GM18517 (cell line): ENCODE results near the gene LRRC56.
"Not testable (repeated sequence)": the region's sequence is repeated elsewhere in the genome, so short reads cannot be mapped to it uniquely, and the experiment has no call there.

Experiments
- ATAC-seq: cut with Tn5 transposase; IDR thresholded peaks from one replicate; pipeline ENCODE4 v1.9.1; 2021; ENCODE audit warnings: mild to moderate bottlenecking, moderate library complexity; ENCODE audit not compliant: unreplicated experiment

Gene LRRC56

DNA sequence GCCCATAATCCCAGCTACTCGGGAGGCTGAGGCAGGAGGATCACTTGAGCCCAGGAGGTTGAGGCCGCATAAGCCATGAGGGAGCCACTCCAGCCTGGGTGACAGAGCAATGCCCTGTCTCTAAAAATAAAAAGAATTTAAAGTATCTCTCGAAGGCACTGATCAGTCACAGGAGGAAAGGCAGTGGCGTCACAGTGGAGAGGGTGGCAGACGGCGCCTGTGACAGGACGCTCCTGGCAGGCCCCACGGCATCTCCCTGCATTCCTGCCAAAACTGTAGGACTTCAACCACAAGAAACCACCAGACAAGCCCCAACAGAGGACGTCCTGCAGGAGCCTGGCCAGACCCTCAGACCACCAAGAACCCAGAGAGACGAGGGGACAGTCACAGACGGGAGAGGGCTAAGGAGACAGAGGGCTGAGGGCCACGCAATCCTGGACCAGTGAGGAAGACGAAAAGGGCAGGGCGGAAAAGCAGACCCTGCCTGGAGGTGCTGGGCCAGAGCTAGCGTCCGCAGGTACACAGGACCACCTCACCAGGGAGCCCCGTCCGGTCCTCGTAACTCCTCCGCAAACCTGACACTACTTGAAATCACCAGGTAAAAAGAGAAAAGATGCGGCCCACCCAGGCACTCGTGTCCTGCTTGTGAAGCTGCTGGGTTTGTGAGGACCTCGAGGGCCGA lies 36.2 kb upstream of the LRRC56 start:
- no peak for ATAC-seq

DNA sequence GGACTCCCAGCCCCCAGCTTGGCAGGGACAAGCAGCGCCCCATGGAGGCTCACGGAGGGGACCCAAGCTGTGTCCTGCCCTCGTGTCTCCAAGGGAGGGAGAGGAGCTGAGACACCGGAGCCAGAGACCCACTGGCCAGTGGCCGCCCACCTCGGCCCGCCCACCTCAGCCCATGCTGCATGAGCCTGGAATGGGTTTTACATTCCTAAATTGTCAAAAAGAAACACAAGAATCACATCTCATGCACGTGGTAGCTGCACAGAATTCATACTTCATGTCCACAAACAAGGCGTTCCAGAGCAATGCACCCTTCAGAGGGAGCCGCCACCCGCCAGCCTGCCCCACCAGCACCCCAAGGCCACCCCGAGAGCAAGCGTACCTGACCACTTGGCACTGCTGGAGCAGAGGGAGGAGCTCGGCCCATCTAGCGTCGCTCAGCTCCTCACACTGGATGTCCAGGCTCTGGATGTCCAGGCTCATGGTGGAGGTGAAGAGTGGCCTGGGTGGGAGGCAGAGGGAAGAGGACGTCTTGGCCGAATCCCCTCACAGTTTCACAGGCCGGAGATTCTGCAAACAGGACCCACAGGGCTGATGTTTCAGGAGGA lies 35.5 kb upstream of the LRRC56 start:
- no peak for ATAC-seq

DNA sequence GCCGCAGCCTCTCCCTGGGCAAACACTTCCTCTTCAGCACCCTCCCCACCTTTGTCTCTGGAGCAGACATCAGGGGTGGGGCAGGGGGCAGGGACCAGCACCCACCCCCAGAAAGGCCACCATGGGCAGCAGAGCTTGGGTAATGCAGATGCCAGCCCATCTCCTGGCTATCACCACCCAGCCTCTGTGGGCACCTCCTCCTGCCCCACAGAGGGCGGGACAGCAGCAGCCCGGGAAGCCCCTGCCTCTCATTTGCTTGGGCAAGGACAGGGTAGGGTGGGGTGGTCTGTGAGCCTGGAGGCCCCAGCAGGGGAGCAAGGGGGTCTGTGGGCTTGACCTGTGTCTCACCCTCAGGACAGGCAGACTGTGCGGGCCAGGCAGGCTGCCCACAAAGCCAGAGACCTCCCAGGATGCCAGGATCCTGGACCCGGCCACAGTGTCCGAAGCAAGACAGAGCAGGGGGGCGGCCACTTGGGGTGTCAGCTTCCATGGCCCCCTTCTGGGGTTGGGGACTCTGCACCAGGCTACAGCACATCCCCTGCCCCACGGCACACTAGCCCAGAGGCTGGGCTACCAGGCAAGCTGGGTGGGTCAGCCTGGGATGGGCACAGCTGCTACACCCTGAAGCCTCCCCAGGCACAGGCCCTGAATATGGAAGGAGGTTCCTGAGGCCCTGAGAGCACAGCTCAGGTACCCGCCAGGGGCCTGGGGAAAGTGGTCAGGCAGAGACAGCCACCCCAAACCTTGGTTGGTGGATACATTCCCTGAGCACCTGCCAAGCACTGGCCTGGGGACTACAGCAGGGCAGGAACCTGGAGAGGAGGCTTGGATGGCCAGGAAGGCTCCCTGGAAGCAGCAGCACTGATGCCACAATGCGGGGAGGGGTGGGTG lies 34.8 kb upstream of the LRRC56 start:
- ATAC-seq, result no peak

DNA sequence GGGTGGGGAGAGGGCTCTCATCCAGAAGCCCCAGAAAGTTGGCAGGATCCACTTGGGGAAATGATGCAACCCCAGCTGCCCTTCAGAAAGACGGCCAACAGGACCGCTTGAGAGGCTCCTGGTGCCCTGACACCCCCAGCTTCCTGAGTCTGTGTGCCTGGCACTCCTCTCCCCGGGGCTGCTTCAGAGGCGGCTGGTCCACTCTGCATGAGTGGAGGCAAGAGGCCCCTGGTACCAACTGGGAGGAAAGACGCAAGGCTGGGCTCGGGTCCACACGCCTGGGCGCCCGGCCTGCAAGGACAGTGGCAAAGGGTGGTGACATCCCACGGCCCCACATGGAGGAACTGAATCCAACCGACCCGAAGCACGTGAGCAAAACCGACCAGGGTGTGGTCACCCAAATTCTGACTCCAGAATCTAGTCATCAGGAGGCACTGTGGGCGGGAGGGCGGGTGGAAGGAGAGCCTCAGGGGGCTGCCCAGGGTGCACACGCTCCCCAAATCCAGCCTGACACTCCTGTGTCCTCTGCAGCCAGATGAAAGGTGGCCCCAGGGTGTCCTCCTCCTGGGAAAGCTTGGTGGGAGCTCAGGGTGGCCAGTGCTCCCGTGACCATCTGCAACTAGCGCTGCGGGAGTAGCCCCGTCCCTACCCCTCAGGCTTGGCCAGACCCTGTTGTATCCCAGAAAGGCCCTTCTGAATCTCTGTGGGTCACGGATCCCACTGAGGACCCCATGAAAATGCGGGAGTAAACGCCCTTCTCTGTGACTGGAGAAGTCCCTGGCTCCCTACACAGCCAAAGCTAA lies 33.9 kb upstream of the LRRC56 start:
- no peak for ATAC-seq

DNA sequence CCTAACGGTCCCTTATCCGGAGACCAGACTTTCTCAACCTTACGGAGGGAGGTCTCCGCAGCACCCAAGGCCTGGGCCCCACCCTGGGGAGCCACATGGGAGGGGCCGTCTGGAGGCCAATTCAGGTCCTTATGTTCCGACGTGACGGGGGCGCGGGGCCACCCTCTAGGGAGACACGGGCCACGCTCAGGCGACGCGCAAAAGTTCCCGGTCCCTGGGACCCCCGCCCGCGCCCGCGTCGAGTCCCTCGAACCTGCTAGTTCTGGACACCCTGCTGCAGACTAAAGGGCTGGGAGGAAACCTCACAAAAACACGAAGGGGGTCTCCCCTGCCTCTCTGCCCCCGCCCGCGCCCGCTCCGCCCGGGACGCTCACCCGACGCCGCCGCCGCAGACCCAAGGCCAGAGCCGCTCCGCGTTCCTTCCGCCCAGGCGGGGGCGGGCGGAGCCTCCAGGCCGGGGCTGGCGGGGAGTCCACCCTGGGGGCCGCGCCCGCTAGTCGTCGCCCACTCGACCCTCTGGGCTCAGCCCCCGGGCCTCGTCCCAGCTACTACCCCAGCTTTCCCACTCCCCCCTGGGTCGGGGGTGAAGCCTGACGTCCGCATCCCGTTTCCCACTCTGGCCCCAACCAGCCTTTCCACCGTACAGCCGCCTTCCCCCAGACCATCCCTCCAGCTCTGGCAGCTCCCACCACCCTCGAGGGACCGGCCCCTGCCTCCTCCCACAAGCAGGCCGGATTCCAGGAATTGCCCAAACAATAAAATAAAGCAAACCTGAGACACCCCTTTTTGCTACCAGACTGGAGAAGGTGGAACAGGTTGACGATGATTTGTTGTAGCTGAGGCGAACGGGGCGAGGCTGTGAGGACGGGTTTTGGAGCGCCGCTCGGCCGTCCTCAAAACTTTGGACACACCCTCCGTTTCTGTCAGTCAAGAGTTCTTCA lies 33.0 kb upstream of the LRRC56 start:
- no peak for ATAC-seq

DNA sequence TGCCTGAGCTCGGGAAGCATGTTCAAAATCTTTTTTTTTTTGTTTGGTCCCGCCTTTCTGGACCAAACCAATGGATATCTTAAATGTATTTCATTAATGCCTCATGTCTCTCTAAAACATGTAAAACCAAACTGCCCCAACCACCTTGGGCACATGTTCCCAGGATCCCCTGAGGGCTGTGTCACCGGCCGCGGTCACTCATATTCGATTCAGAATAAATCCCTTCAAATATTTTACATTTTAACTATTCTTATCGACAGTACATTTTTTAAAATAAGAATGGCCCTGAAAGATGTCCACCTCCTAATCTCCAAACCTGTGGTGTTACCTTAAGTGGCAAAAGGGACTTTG lies 32.4 kb upstream of the LRRC56 start:
- ATAC-seq, result no peak

DNA sequence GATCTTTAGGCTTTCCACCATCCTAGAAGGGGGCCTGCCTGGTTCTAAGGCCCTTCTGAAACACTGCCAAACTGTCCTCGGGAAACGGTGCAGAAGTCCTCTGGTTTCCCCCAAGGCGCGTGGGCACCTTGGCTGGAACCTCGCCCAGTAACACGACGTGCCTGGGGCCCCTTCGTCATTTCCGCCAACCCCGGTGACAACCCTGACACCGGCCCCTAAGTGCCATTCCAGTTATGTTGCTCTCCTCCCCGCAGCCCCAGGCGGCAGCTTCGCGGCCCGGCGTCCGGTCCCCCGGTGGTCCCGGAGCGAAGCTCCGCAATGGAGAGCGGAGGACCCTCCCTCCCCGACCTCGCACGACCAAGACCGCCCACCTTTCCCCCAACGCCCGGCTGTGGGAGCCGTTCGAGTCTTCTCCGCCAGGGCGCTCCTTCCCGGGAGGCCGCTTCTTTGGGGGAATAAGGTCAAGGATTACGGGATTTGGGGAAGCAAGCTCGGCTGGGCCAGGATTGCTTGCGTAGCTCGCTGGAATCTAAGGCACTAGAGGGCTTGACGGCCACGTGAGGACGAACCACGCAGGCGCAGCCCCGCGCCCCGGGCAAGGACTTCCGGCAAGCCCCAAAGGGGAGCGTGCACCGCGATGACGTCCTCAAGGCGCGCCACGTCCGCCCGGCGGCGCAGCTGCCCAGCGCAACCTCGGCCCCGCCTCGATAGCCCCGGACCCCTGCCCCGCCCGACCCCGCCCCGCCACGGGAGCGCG lies 30.9 kb upstream of the LRRC56 start:
- peak; percentile 71 for ATAC-seq

DNA sequence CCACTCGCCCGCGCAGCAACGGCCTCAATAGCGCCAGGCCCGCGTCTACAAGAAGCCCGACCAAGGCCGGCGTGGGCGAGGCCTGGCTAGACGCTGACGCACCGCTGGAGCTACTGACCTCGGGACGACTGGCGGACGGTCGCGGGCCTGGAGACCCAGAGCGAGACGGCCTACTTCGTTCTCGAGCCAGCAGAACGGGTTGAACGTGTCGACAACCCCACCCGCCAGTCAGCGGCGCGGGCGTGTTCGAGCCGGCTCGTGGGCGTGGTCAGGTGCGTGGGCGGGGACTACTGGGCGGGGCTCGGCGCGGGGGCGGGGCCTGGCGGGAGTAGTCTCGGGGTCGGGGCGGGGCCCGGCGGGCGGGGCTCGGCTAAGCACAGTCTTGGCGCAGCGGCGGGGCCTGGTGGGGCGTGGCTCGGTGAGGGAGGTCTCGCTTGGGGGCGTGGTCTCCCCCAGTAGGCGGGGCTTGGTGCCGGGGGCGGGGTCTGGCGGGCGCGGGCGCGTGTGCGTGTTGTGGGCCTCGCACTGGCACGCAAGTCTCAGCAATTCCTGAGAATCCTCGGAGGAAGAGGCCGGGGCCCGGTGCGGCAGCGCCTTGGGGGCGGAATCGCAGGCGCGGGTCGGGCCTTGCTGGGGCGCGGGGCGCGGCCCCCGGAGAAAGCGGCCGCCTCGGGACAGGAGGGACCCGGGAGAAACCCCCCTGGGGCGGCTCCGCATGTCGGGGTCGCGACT lies 30.2 kb upstream of the LRRC56 start, which contains the start of gene RNH1:
Gene RNH1 (minus strand): TSS at position 248 of the 732 bp plus-strand sequence. CDS start 5,080 bp downstream, outside the sequence.
- ATAC-seq, result peak; percentile 34

DNA sequence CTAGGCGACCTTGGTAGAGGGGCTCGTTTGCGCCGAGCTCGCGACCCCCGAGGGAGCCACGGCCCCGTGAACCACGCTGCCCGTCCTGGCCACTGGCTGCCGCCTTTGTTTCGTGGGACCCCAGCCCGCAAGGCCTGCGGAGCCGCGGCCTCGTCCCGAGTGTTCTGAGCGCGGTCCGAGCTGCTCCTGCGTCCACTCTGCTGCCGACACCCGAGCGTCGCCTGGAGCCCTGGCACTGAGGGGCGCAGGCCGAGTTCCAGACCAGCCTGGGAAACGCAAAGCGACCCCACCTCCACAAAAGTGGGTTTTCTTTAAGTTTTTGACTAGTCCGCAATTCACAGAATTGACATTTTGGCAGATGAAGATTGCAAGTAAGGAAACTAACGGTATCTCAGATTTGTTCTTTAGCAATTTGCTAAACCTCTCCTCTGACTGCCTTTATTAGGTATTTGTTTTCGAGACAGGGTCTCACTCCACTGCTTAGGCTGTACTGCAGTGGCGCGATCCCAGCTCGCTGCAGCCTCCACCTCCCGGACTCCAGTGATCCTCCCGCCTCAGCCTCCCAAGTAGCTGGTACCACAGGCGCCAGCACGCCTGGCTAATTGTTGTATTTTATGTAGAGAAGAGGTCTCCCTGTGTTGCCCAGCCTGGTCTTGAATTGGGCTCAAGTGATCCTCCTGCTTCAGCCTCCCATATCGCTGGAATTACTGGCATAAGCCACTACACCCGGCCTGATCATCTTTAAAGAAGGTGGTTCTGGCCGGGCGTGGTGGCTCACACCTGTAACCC lies 29.4 kb upstream of the LRRC56 start:
- ATAC-seq, result no peak

DNA sequence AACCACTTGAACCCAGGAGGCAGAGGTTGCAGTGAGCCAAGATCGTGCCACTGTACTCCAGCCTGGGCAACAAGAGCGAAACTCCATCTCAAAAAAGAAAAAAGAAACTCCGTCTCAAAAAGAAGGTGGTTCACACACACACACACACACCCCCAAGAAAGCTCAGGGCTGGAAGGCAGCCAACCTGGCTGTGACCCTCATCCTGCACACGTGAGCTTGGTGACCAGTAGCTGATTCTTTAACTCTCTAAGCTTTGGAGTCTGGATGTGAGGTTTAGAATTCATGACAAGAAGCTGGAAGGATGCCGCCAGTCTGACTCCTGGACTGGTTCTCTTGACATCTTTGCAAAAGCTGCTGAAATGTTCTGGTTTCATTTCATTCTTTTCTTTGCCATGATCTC lies 28.4 kb upstream of the LRRC56 start:
- no peak for ATAC-seq

DNA sequence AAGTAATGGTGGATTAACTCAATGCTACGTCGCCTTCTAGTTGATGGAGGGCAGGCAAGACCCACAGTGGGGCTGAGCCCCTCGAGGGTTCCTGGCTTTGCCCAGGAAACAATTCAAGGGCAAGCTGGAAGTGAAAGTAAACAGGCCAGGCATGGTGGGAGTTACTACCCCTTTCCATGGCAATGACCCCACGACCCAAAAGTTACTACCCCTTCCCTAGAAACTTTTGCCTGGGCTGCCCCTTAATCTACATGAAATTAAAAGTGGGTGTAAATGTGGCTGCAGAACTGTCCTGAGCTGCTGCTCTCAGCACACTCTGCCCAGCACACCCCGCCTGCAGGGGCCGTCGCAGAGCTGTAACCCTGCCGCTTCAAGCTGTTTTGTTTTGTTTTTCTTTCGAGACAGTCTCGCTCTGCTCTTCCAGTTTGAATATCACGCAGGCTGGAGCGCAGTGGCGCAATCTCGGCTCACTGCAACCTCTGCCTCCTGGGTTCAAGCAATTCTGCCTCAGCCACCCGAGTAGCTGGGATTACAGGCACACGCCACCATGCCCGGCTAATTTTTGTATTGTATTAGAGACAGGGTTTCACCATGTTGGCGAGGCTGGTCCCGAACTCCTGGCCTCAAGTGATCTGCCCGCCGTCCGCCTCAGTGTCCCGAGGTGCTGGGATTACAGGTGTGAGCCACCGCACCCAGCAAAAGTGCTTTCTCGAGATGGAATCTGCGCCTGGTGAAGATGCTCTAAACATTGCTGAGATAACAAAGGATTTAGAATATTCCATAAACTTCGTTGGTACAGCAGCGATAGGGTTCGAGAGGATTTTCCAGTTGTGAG lies 24.3 kb upstream of the LRRC56 start:
- ATAC-seq, result no peak

DNA sequence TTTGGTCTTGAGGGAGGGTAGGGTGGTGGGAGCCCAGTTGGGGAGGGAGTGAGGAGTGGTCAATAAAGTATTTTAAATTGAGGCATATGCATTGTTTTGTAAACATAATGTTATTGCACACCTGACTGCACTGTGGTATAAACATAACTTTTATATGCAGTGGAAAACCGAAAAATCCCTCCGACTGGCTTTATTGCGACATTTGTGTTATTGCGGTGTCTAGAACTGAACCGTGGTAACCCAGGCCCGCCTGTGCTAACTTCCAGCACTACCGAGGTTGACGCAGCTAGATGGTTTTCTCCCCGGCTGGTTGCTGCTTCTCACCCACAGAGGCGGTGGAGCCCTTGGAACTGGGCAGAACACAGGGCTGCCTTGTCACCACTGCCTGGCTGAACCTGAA lies 22.7 kb upstream of the LRRC56 start:
- no peak for ATAC-seq

DNA sequence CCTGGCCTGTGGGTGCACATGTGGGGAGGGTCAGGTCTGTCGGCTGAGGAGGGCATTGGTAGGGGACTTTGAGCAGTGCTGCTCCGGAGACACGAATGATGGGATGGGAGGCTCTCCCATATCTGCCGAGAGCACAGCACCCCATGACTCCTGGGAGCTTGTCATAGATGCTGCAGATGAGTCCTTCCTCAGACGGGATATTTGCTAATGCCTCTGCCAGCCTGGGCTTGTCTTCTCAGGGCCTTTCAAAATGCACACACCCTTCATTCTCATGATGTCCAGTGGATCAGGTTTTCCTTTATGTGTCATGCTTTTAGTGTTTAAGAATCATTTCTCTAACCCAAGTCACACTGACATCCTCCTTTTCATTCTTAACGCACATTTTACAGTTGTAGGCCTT lies 22.2 kb upstream of the LRRC56 start:
- ATAC-seq, result no peak

DNA sequence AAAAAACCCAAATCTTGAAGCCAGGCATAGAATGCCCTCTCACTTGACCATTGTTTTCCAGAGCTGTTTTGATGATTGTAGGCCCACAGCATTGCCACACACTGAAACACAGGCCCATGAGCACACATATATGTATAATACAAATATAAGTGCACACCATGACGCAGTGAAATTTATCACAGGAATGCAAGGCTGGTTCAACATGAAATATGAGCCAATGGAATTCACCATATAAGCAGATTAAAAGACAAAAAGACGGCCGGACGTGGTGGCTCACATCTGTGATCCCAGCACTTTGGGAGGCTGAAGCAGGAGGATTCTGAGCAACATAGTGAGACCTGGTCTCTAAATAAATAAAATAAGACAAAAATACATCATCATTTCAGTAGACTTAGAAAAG lies 20.9 kb upstream of the LRRC56 start:
- ATAC-seq, result no peak

DNA sequence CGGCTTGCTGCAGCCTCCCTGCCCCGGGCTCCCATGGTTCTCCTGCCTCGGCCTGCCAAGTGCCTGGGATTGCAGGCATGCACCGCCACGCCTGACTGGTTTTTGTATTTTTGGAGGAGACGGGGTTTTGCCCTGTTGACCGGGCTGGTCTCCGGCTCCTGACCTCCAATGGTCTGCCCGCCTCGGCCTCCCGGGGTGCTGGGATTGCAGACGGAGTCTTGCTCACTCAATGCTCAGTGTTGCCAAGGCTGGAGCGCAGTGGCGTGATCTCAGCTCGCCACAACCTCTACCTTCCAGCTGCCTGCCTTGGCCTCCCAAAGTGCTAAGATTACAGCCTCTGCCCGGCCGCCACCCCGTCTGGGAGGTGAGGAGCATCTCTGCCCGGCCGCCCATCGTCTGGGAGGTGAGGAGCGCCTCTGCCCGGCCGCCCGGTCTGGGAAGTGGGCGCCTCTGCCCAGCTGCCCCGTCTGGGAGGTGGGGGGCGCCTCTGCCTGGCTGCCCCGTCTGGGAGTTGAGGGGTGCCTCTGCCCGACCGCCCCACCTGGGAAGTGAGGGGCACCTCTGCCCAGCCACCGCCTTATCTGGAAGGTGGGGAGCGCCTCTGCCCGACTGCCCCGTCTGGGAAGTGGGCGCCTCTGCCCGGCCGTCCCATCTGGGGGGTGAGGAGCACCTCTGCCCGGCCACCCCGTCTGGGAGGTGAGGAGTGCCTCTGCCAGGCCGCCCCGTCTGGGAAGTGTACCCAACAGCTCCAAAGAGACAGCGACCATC lies 20.2 kb upstream of the LRRC56 start:
- ATAC-seq, result not testable (repeated sequence)
